ENCODE data around the gene FAM171A2.
A peak's percentile ranks its signal among the peaks of the same experiment; 100 is the strongest.
"Not testable (repeated sequence)": the region's sequence is repeated elsewhere in the genome, so short reads cannot be mapped to it uniquely, and the experiment has no call there.

Gene FAM171A2

GRCh38 chr17:44360144-44360533 is 3.5 kb downstream of the FAM171A2 start:
- DNase-seq = no peak

- no peak for DNase-seq
Measured at GRCh38 chr17:44359458-44360143, 4.1 kb downstream of the FAM171A2 start.

- no peak for DNase-seq
Measured at GRCh38 chr17:44359006-44359405, 4.6 kb downstream of the FAM171A2 start.

- DNase-seq = no peak
Measured at GRCh38 chr17:44358066-44358465, 5.6 kb downstream of the FAM171A2 start.

- no peak for DNase-seq
Measured at GRCh38 chr17:44356241-44356640, 7.4 kb downstream of the FAM171A2 start.

GRCh38 chr17:44355642-44356099 is 8.0 kb downstream of the FAM171A2 start:
- DNase-seq = no peak

GRCh38 chr17:44354582-44355561 is 8.8 kb downstream of the FAM171A2 start:
- DNase-seq = peak; percentile 68 to 75

GRCh38 chr17:44353672-44354331 is 9.9 kb downstream of the FAM171A2 start:
- peak in 1 of 2 donors; percentile 29 for DNase-seq

GRCh38 chr17:44352828-44353671 is 10.6 kb downstream of the FAM171A2 start:
- DNase-seq = no peak

GRCh38 chr17:44351961-44352827 is 11.5 kb downstream of the FAM171A2 start:
- no peak for DNase-seq

GRCh38 chr17:44351464-44351863 is 12.2 kb downstream of the FAM171A2 start:
- no peak for DNase-seq

GRCh38 chr17:44350733-44351226 is 12.9 kb downstream of the FAM171A2 start:
- DNase-seq = peak; percentile 79 to 82

GRCh38 chr17:44349553-44350070 is 14.0 kb downstream of the FAM171A2 start:
- DNase-seq = no peak

- no peak for DNase-seq
Measured at GRCh38 chr17:44348988-44349364, 14.7 kb downstream of the FAM171A2 start.

GRCh38 chr17:44348234-44348987 is 15.2 kb downstream of the FAM171A2 start:
- DNase-seq = no peak

- DNase-seq = not testable (repeated sequence)
Measured at GRCh38 chr17:44347206-44348055, 16.2 kb downstream of the FAM171A2 start.

GRCh38 chr17:44346064-44346844 is 17.4 kb downstream of the FAM171A2 start:
- no peak for DNase-seq

- DNase-seq = peak; percentile 41 to 58
Measured at GRCh38 chr17:44345454-44346026, 18.1 kb downstream of the FAM171A2 start.

All from stimulated activated CD4-positive, alpha-beta T cell treated with anti-CD3 and anti-CD28 coated beads, Interleukin-2, amount 100 ng/mL, for 24 hours (primary cell).